ENCODE measurements around the gene CPS1. TPM values are rescaled to one million over a fixed set of nuclear protein-coding genes. Genes with fewer than 3 reads are reported as not detected.

CPS1 gene
- total and polyA plus RNA-seq, 2 of the 4 experiments (the other 2 are of a cell fraction): 5.4 to 20.1 TPM

DNA sequence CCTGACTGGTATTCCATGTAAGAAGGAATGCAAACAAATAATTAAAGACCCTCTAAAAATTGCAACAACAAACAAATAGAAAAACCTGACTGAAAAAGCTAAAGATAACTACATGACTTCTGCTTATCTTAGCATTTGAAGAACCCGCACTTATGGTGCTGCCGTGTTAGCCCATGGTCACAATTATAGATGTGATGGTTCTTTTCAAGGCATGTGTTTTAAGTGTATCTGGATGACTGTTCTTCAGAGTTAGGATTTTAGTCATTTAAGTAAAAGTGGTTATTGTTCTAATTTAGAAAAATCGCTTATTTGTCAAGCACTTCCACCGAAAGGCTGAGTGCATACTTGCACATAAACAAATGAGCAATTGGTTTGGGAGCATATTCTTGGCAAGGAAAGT, 77.3 kb downstream of the CPS1 start:
- Histone ChIP-seq H2AFZ (replicated peaks; ENCODE audit: low read length, poor library complexity) (no peak overlapping the region), H4K8ac (ENCODE audit: low read depth in 2 of 2, low read length in 2 of 2) (no peak overlapping the region), H3K36me3 (ENCODE audit: control insufficient read depth, insufficient read depth, low read length) (no peaks in the 10 kb centered on the region), H3K9me1 (ENCODE audit: insufficient read depth, low read length) (no peaks in the 10 kb centered on the region), H3K79me1 (ENCODE audit: low read depth in 1 of 2, low read length in 2 of 2) (no peaks in the 10 kb centered on the region), H4K5ac (ENCODE audit: low read depth, low read length) (no peak overlapping the region), H3K27me3 (ENCODE audit: control insufficient read depth, insufficient read depth, low read length) (no peaks in the 10 kb centered on the region), H3K4ac (ENCODE audit: low read depth, low read length) (no peak overlapping the region), H2BK20ac (ENCODE audit: low read depth, low read length) (no peak overlapping the region), H2BK5ac (ENCODE audit: low read depth, low read length, poor library complexity, severe bottlenecking) (no peak overlapping the region), H3K23ac (ENCODE audit: low read depth, low read length) (no peak overlapping the region), H3K56ac (ENCODE audit: extremely low read depth, insufficient read depth, low read length) (no peak overlapping the region), H3K4me3 (ENCODE audit: insufficient read depth, low read depth, low read length) (no peak overlapping the region), H2AK9ac (replicated peaks; ENCODE audit: low read depth, low read length, poor library complexity) (no peak overlapping the region), H3K27ac (ENCODE audit: insufficient read depth, low read length) (no peak overlapping the region), H4K91ac (ENCODE audit: insufficient read depth, low read depth, low read length) (no peak overlapping the region), H3K18ac (ENCODE audit: low read depth, low read length) (no peak overlapping the region), H3K9ac (ENCODE audit: low read depth, low read length) (no peak overlapping the region), H2BK15ac (ENCODE audit: low read depth, low read length) (no peak overlapping the region), H3K14ac (replicated peaks; ENCODE audit: low read depth, low read length) (no peak overlapping the region), H2AK5ac (ENCODE audit: low read depth, low read length) (no peak overlapping the region), H3K9me3 (ENCODE audit: control insufficient read depth, insufficient read depth, low read length) (no peaks in the 10 kb centered on the region), H2BK120ac (ENCODE audit: low read depth, low read length) (no peak overlapping the region), H3K4me2 (ENCODE audit: low read depth, low read length) (no peak overlapping the region), H3K4me1 (ENCODE audit: control insufficient read depth, insufficient read depth, low read length) (no peaks in the 10 kb centered on the region), H4K20me1 (ENCODE audit: insufficient read depth, low read length) (no peaks in the 10 kb centered on the region)
- no CpG with 5 or more reads among the region's 4 CpGs for WGBS, 2 experiments (ENCODE audit: extremely low coverage in 2 of 2, insufficient read length in 1 of 2)
- ChIA-PET CTCF (no interaction called here), POLR2A (ENCODE audit: unreplicated experiment) (no interaction called here)
- intact Hi-C loops (cut with micrococcal nuclease) (no loop called here), in situ Hi-C loops (cut with MboI; ENCODE audit: low sequenced_read_pairs) (no loop called here), dilution Hi-C loops (cut with HindIII; ENCODE audit: low sequenced_read_pairs, unreplicated experiment) (no loop called here)
- DNase-seq (no peak), ATAC-seq (ENCODE audit: low read depth) (no peak)
- TF ChIP-seq SMC3 (IDR thresholded peaks at IDR 0.05; ENCODE audit: low read depth, low read length) (no peak), MAFK (IDR thresholded peaks at IDR 0.05; ENCODE audit: low read depth, low read length) (no peak)
- BruUV-seq (replicated peaks): no TSS peak

All from IMR-90 (cell line).